Activated naive CD8-positive, alpha-beta T cell treated with anti-CD3 and anti-CD28 coated beads, Interleukin-2, amount 50 U/mL, for 24 hours (primary cell): ENCODE measurements around the gene CMIP.
"Not testable (repeated sequence)": the region's sequence is repeated elsewhere in the genome, so short reads cannot be mapped to it uniquely, and the experiment has no call there.

Experiments used
- ATAC-seq: fragments of 150-1000 bp; cut with Tn5 transposase; one replicate; pipeline ENCODE4 v1.10.0; 2021
- DNase-seq: peaks from one replicate; pipeline ENCODE4 v3.0.0; 2021
- H3K27ac Mint-ChIP-seq: one replicate; pipeline ENCODE4 v1.8.0; 2021; ENCODE audit warnings: mild to moderate bottlenecking, mixed read lengths
- H3K27me3 Mint-ChIP-seq: one replicate; pipeline ENCODE4 v1.8.0; 2021; ENCODE audit warnings: mixed read lengths
- H3K36me3 Mint-ChIP-seq: one replicate; pipeline ENCODE4 v1.8.0; 2021; ENCODE audit warnings: low read depth, mixed read lengths
- H3K4me1 Mint-ChIP-seq: one replicate; pipeline ENCODE4 v1.8.0; 2021; ENCODE audit warnings: mixed read lengths
- H3K4me3 Mint-ChIP-seq: one replicate; pipeline ENCODE4 v1.8.0; 2021; ENCODE audit warnings: mild to moderate bottlenecking, moderate library complexity, mixed read lengths
- H3K9me3 Mint-ChIP-seq: one replicate; pipeline ENCODE4 v1.8.0; 2021; ENCODE audit warnings: mixed read lengths

The CMIP gene

GRCh38 chr16:81522108-81522701, 77.6 kb downstream of the CMIP start:
- Mint-ChIP-seq H3K27me3 (no peaks in the 10 kb centered on the region), H3K4me3 (no peak overlapping the region), H3K36me3 (peaks cover 2% of the 10 kb centered on the region), H3K27ac (no peak overlapping the region), H3K9me3 (no peaks in the 10 kb centered on the region), H3K4me1 (peaks cover 61% of the 10 kb centered on the region)
- ATAC-seq (no peak), DNase-seq (no peak)

- not testable (repeated sequence) for ATAC-seq, H3K4me3 Mint-ChIP-seq, H3K9me3 Mint-ChIP-seq, H3K36me3 Mint-ChIP-seq, DNase-seq, H3K27me3 Mint-ChIP-seq, H3K27ac Mint-ChIP-seq
- peaks cover 64% of the 10 kb centered on the region for H3K4me1 Mint-ChIP-seq
Measured at GRCh38 chr16:81522851-81523250, 78.2 kb downstream of the CMIP start.

- no peak overlapping the region for H3K4me3 Mint-ChIP-seq
- DNase-seq (no peak), ATAC-seq (no peak)
- H3K4me1 Mint-ChIP-seq, result peaks cover 71% of the 10 kb centered on the region
- no peaks in the 10 kb centered on the region for H3K9me3 Mint-ChIP-seq
- H3K27ac Mint-ChIP-seq, result no peak overlapping the region
- H3K27me3 Mint-ChIP-seq, result no peaks in the 10 kb centered on the region
- H3K36me3 Mint-ChIP-seq, result peaks cover 4% of the 10 kb centered on the region
Measured at GRCh38 chr16:81523387-81524115, 78.9 kb downstream of the CMIP start.

- Mint-ChIP-seq H3K27ac (no peak overlapping the region), H3K27me3 (no peaks in the 10 kb centered on the region), H3K4me1 (peaks cover 75% of the 10 kb centered on the region), H3K4me3 (no peak overlapping the region), H3K36me3 (peaks cover 4% of the 10 kb centered on the region), H3K9me3 (no peaks in the 10 kb centered on the region)
- ATAC-seq, result peak; percentile 55
- DNase-seq, result no peak
Measured at GRCh38 chr16:81524382-81524781, 79.8 kb downstream of the CMIP start.

- not testable (repeated sequence) for ATAC-seq, H3K27me3 Mint-ChIP-seq, H3K9me3 Mint-ChIP-seq, H3K27ac Mint-ChIP-seq, H3K4me3 Mint-ChIP-seq, DNase-seq, H3K36me3 Mint-ChIP-seq
- peaks cover 70% of the 10 kb centered on the region for H3K4me1 Mint-ChIP-seq
Measured at GRCh38 chr16:81524885-81525284, 80.3 kb downstream of the CMIP start.

- Mint-ChIP-seq H3K27ac (peak overlapping the region; percentile 49), H3K36me3 (peaks cover 4% of the 10 kb centered on the region), H3K9me3 (no peaks in the 10 kb centered on the region), H3K4me3 (no peak overlapping the region), H3K27me3 (no peaks in the 10 kb centered on the region), H3K4me1 (peaks cover 67% of the 10 kb centered on the region)
- DNase-seq, result no peak
- ATAC-seq, result no peak
Measured at GRCh38 chr16:81526199-81526598, 81.6 kb downstream of the CMIP start.

- H3K4me3 Mint-ChIP-seq, result no peak overlapping the region
- H3K36me3 Mint-ChIP-seq, result peaks cover 4% of the 10 kb centered on the region
- ATAC-seq, result no peak
- H3K27me3 Mint-ChIP-seq, result no peaks in the 10 kb centered on the region
- DNase-seq, result no peak
- H3K4me1 Mint-ChIP-seq, result peaks cover 60% of the 10 kb centered on the region
- peak overlapping the region; percentile 23 for H3K27ac Mint-ChIP-seq
- H3K9me3 Mint-ChIP-seq, result no peaks in the 10 kb centered on the region
Measured at GRCh38 chr16:81526935-81527334, 82.3 kb downstream of the CMIP start.

- peaks cover 4% of the 10 kb centered on the region for H3K36me3 Mint-ChIP-seq
- H3K27ac Mint-ChIP-seq, result no peak overlapping the region
- ATAC-seq (no peak), DNase-seq (no peak)
- H3K4me1 Mint-ChIP-seq, result peaks cover 56% of the 10 kb centered on the region
- no peaks in the 10 kb centered on the region for H3K27me3 Mint-ChIP-seq
- H3K4me3 Mint-ChIP-seq, result no peak overlapping the region
- H3K9me3 Mint-ChIP-seq, result no peaks in the 10 kb centered on the region
Measured at GRCh38 chr16:81527477-81528178, 83.0 kb downstream of the CMIP start.

- no peaks in the 10 kb centered on the region for H3K9me3 Mint-ChIP-seq
- H3K27me3 Mint-ChIP-seq, result no peaks in the 10 kb centered on the region
- H3K36me3 Mint-ChIP-seq, result peaks cover 4% of the 10 kb centered on the region
- H3K27ac Mint-ChIP-seq, result no peak overlapping the region
- no peak for DNase-seq
- ATAC-seq, result no peak
- H3K4me1 Mint-ChIP-seq, result peaks cover 53% of the 10 kb centered on the region
- H3K4me3 Mint-ChIP-seq, result no peak overlapping the region
Measured at GRCh38 chr16:81528256-81528655, 83.6 kb downstream of the CMIP start.

- DNase-seq, result no peak
- no peaks in the 10 kb centered on the region for H3K9me3 Mint-ChIP-seq
- no peak overlapping the region for H3K4me3 Mint-ChIP-seq
- H3K4me1 Mint-ChIP-seq, result peaks cover 41% of the 10 kb centered on the region
- peaks cover 4% of the 10 kb centered on the region for H3K36me3 Mint-ChIP-seq
- no peak for ATAC-seq
- H3K27me3 Mint-ChIP-seq, result no peaks in the 10 kb centered on the region
- no peak overlapping the region for H3K27ac Mint-ChIP-seq
Measured at GRCh38 chr16:81530296-81530721, 85.7 kb downstream of the CMIP start.

GRCh38 chr16:81530814-81531213, 86.2 kb downstream of the CMIP start:
- DNase-seq (no peak), ATAC-seq (no peak)
- peaks cover 4% of the 10 kb centered on the region for H3K36me3 Mint-ChIP-seq
- H3K9me3 Mint-ChIP-seq, result no peaks in the 10 kb centered on the region
- no peak overlapping the region for H3K4me3 Mint-ChIP-seq
- H3K27ac Mint-ChIP-seq, result no peak overlapping the region
- no peaks in the 10 kb centered on the region for H3K27me3 Mint-ChIP-seq
- peaks cover 37% of the 10 kb centered on the region for H3K4me1 Mint-ChIP-seq

GRCh38 chr16:81531419-81531821, 86.8 kb downstream of the CMIP start:
- no peaks in the 10 kb centered on the region for H3K9me3 Mint-ChIP-seq
- H3K4me1 Mint-ChIP-seq, result peaks cover 30% of the 10 kb centered on the region
- H3K4me3 Mint-ChIP-seq, result no peak overlapping the region
- no peak overlapping the region for H3K27ac Mint-ChIP-seq
- ATAC-seq, result no peak
- no peak for DNase-seq
- peaks cover 4% of the 10 kb centered on the region for H3K36me3 Mint-ChIP-seq
- H3K27me3 Mint-ChIP-seq, result no peaks in the 10 kb centered on the region

GRCh38 chr16:81532491-81533174, 88.0 kb downstream of the CMIP start:
- Mint-ChIP-seq H3K27ac (peak overlapping the region; percentile 55), H3K4me1 (peaks cover 21% of the 10 kb centered on the region), H3K36me3 (no peaks in the 10 kb centered on the region), H3K4me3 (no peak overlapping the region), H3K27me3 (no peaks in the 10 kb centered on the region), H3K9me3 (no peaks in the 10 kb centered on the region)
- DNase-seq, result no peak
- no peak for ATAC-seq

- H3K27me3 Mint-ChIP-seq, result no peaks in the 10 kb centered on the region
- peaks cover 18% of the 10 kb centered on the region for H3K4me1 Mint-ChIP-seq
Measured at GRCh38 chr16:81533175-81533507, 88.5 kb downstream of the CMIP start.

More at GRCh38 chr16:81533175-81533507, 88.5 kb downstream of the CMIP start:
- ATAC-seq, result no peak
- H3K27ac Mint-ChIP-seq, result peak overlapping the region; percentile 55
- no peak overlapping the region for H3K4me3 Mint-ChIP-seq
- DNase-seq, result no peak
- H3K36me3 Mint-ChIP-seq, result no peaks in the 10 kb centered on the region
- no peaks in the 10 kb centered on the region for H3K9me3 Mint-ChIP-seq
